ENCODE data around the gene FAS.

The FAS gene

GRCh38 chr10:88971221-88972061 is 19.2 kb upstream of the FAS start:
- in situ Hi-C loops (cut with HindIII; ENCODE audit: low sequenced_read_pairs), result no loop called here

GRCh38 chr10:88974012-88974411 is 16.6 kb upstream of the FAS start:
- in situ Hi-C loops (cut with HindIII; ENCODE audit: low sequenced_read_pairs), result no loop called here

GRCh38 chr10:88974446-88975376 is 15.9 kb upstream of the FAS start:
- in situ Hi-C loops (cut with HindIII; ENCODE audit: low sequenced_read_pairs), result no loop called here

GRCh38 chr10:88975377-88975720 is 15.2 kb upstream of the FAS start:
- in situ Hi-C loops (cut with HindIII; ENCODE audit: low sequenced_read_pairs), result no loop called here

- in situ Hi-C loops (cut with HindIII; ENCODE audit: low sequenced_read_pairs), result no loop called here
These were observed 12.1 kb upstream of the FAS start for GRCh38 chr10:88978463-88978862.

GRCh38 chr10:88979153-88979562 is 11.4 kb upstream of the FAS start:
- in situ Hi-C loops (cut with HindIII; ENCODE audit: low sequenced_read_pairs), result no loop called here

GRCh38 chr10:88979603-88980002 is 11.0 kb upstream of the FAS start:
- in situ Hi-C loops (cut with HindIII; ENCODE audit: low sequenced_read_pairs), result no loop called here

- in situ Hi-C loops (cut with HindIII; ENCODE audit: low sequenced_read_pairs), result no loop called here
These were observed 10.4 kb upstream of the FAS start for GRCh38 chr10:88980247-88980646.

GRCh38 chr10:88980800-88981199 is 9.8 kb upstream of the FAS start:
- in situ Hi-C loops (cut with HindIII; ENCODE audit: low sequenced_read_pairs), result no loop called here

- in situ Hi-C loops (cut with HindIII; ENCODE audit: low sequenced_read_pairs), result no loop called here
These were observed 9.2 kb upstream of the FAS start for GRCh38 chr10:88981435-88981834.

GRCh38 chr10:88982366-88982765 is 8.2 kb upstream of the FAS start:
- in situ Hi-C loops (cut with HindIII; ENCODE audit: low sequenced_read_pairs), result no loop called here

GRCh38 chr10:88983206-88983605 is 7.4 kb upstream of the FAS start:
- in situ Hi-C loops (cut with HindIII; ENCODE audit: low sequenced_read_pairs), result no loop called here

GRCh38 chr10:88983939-88984338 is 6.7 kb upstream of the FAS start:
- in situ Hi-C loops (cut with HindIII; ENCODE audit: low sequenced_read_pairs), result no loop called here

- in situ Hi-C loops (cut with HindIII; ENCODE audit: low sequenced_read_pairs), result no loop called here
These were observed 6.1 kb upstream of the FAS start for GRCh38 chr10:88984525-88984924.

GRCh38 chr10:88986549-88987242 is 3.9 kb upstream of the FAS start:
- in situ Hi-C loops (cut with HindIII; ENCODE audit: low sequenced_read_pairs), result no loop called here

- in situ Hi-C loops (cut with HindIII; ENCODE audit: low sequenced_read_pairs), result no loop called here
These were observed 3.3 kb upstream of the FAS start for GRCh38 chr10:88987243-88987725.

- in situ Hi-C loops (cut with HindIII; ENCODE audit: low sequenced_read_pairs), result no loop called here
These were observed 2.8 kb upstream of the FAS start for GRCh38 chr10:88987840-88988239.

GRCh38 chr10:88989423-88989822 is 1.2 kb upstream of the FAS start:
- in situ Hi-C loops (cut with HindIII; ENCODE audit: low sequenced_read_pairs), result no loop called here

GRCh38 chr10:88989824-88990383 is 694 bp upstream of the FAS start:
- in situ Hi-C loops (cut with HindIII; ENCODE audit: low sequenced_read_pairs), result no loop called here

- in situ Hi-C loops (cut with HindIII; ENCODE audit: low sequenced_read_pairs), result no loop called here
These were observed 732 bp downstream of the FAS start for GRCh38 chr10:88991161-88991898.
